Bone marrow (tissue), 2 donors: ENCODE data around the gene IL22RA1.
A peak's percentile ranks its signal among the peaks of the same experiment; 100 is the strongest.

Experiments
- DNase-seq, 2 donors: peaks; one replicate each; lab custom pipeline; 2025; lab: John Stamatoyannopoulos, UW

The IL22RA1 gene

DNA sequence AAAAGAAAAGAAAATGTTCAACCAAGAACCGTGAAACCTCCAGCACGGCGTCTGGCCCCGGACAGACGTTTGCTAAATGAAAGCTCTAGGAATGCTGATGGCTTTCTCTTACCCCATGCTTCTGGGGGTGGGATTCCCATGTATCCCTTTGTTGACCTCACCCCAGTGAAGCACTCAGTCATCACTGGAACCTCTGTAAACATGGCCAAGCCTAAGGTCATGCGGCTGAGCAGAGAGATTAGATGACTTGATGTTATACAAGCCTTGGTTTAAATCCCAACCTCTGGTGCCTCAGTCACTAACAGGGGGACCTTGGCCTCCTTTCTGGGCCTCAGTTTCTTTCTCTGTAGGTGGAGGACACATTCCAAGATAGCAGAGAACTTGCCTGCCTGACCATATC is 28.2 kb downstream of the IL22RA1 start:
- no peak for DNase-seq

- no peak for DNase-seq
Measured at GRCh38 chr1:24113641-24114033, 29.3 kb downstream of the IL22RA1 start.

DNA sequence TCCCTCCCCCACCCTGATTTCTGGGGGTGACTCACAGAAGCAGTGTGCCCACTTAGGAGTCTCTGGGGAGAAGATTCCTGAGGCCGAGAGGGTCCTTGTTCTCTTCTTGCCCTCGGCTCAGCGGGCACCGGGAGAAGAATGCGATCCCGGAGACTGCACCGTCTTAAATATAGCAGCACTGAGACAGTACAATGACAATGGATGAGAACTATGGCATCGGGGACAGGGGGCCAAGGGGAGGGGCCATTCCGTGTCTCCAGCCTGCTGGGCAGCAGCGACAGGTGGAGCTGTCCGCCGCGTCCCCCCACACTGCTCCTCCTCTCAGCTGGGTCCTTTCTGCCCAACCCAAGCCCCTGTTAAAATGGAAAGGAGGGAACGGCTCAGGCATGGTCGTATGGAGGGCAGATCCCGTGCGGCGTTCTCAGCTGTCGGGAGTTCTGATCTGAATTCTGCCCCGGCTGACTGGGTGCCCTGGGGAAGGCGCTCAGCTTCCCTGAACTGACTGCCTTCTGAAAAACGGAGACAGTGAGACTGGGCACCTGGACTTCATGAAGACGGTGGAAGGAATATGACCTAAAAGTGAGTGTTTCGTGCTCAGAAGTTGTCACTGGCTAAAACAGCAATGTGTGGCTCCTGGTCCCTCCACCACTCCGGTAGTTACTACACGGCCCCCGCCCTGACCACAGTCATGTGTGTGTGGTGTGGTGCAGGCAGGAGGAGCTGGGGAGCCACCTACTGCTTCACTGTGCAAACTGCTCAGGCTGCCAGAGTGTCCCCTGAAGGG is 30.8 kb downstream of the IL22RA1 start, which contains the start of gene MYOM3:
Gene MYOM3, minus strand, starts transcription at position 140 of the 784 bp plus-strand sequence. CDS start 3,499 bp downstream, outside the sequence.
- DNase-seq, result peak in 1 of 2 donors; percentile 2

DNA sequence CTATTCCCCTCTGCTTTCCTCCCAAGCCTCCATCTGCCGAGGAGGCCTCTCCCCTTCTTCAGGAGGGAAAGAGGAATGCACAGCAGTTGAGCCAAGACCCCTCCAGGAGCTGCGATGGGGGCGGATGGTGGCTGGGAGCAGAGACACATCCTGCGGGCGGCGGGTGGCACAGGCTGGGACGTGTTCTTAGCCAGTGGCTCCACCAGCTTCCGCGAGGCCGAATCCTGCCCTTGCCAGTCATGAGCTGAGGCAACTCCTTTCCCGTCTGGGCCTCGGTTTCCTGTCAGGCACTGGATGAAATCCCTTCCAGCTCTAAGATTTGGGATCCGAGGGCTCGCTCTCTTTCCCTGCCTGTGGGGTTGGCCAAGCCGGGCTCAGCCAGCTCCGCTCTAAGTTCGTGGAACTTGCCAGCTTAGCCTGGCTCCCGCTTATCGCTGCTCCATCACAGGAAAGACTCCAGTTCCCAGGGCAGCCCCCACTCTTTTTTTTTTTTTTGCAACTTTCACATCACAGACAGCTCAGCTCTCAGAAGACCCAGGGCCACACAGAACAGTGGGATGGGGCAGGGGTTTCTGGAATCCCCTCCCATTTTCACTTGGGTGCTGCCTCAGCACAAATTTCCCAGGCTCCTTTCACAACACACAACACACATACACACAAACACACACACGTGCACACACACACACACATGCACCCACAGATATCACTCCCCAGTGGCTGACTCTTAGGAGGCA is 31.5 kb downstream of the IL22RA1 start:
- no peak for DNase-seq

- DNase-seq, result no peak
Measured at GRCh38 chr1:24110642-24111261, 32.2 kb downstream of the IL22RA1 start.

DNA sequence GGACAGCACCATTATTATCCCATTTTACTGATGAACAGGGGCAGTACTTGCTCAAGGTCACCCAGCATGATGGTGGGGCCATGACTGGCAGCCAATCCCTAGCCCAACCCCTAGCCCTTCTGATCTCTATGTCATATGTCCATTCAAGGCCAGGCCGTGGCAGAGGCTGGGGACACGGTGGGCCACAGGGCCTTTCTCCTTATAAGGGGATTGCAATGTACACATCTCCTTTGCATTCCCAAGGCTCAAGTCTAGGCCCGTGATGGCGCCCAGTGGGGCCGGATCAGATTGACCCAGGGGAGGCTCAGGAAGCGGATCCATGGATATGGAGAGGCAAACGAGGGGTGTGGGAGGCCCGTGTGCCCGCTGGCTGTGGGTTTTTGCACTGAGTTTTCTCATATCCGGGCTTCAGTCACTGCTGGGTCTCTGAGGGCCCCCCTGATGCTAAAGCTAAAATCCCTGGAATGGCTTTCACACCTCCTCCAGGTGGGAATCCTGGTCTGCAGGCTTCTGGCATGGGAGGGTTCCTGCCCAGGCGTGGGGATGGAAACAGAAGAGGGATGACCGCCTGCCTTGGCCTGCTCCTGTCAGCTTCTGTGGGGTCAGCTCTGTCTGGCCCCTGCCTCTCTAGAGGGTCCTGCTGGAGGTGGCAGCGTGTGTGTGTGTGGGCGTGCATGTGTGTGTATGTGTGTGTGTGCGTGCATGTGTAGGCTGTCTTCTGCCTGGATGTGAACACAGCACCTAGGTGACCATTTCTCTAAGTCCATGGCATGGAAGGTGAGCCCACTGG is 33.1 kb downstream of the IL22RA1 start:
- DNase-seq, result no peak

GRCh38 chr1:24109166-24109483 is 33.8 kb downstream of the IL22RA1 start:
- DNase-seq, result no peak

GRCh38 chr1:24108334-24109165 is 34.4 kb downstream of the IL22RA1 start:
- DNase-seq, result no peak

DNA sequence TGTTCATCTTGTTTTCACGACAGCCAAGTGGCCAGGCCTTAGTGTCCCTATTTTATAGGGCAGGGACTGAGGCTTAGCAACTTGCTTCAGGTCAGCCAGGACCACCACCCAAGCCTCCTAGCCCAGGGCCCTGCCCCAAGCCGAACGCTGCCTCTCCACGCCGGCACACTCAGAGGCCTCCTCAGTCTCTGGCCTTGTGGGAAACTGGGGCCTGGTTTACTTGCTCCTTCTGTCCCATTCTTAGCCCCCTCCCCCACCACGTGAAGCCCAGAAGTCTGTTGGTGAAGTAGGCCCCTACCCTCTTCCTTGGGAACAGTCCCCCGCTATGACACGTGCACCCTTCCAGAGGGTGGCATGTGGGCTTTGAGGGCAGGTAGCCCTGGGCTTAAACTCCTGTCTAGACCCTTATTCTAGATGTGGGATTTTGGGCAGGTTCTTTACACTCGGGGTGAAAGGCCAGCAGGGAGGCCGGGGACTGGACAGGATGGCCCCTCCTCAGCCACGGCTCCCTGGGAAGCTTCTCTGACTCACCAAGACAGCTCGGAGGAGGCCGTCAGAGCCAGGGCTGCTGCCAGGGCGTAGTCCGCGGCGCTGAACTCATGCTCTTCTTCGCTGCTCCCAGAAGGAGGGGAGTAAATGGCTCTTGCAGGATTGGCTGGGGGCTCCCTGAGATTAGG is 35.3 kb downstream of the IL22RA1 start:
- no peak for DNase-seq

DNA sequence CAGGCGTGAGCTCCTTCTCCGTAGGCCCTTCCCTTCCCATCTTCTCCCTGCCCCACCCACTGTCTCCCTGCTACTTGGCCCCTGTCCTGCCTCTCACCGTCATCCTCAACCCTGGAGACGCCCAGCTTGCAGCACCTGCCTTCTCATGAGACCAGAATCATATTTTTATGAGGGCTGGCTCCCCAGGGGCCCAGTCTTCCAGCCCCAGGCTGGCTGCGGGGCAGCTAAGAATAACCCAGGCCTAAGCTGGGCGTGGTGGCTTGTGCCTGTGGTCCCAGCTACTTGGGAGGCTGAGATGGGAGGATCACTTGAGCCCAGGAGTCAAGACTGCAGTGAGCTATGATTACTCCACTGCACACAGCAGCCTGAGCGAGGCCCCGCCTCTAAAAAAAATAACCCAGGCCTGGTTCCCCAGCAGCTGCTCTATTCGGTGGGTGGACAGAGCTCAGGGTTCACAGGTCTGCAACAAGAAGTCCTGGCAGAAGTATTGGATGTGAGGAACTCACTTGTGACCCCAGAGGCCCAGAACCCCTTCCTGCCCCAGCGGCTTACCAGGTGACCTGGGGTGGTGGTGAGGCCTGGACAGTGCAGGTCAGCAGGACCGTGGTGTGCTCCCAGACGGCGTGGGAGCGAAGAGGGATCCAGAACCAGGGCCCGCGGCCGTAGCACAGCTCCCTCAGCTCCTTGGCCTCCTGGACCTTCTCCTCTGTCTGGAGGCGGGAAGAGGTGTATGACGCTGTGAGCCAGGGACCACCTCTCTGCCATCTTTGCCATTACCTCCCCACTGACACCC is 37.4 kb downstream of the IL22RA1 start:
- no peak for DNase-seq

- DNase-seq, result no peak
Measured at GRCh38 chr1:24104854-24105253, 38.1 kb downstream of the IL22RA1 start.

DNA sequence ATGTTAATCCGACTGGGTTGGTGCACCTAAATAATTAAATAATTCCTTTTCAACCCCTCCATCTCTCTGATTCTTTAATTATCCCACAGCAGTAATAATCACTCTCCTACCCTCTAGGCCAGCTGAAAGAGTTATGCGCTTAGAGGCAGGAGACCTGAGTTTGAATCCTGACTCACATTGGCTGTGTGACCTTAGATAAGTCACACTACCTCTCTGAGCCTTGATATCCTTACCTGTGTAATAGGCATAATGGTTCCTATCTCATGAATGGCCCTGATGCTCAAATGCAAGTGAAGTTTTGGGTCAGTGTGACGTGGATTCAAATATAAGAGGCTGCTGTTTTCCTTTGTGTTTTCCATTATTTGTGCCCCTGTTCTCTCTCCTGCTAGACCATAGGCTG is 39.1 kb downstream of the IL22RA1 start:
- DNase-seq, result no peak

DNA sequence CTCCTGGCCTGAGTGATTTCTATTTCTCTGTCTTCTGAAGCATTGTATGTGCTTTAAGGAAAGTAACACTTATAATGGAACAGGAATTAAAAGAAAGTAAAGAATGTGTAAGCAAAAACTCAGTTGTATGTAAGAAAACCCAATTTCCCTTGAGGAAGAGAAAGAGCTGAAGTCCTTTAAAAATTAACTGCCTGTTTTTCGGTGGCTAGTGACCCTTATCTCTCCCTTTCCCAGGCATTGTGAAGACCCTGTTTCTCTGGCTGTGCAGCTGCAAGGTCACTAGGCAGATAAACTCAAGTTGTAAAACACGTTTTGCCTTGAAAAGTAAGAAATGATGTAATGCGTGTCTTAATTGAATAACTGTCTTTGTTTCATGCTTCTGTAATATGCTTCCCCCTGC is 39.5 kb downstream of the IL22RA1 start:
- DNase-seq, result no peak

GRCh38 chr1:24102961-24103360 is 40.0 kb downstream of the IL22RA1 start:
- no peak for DNase-seq

DNA sequence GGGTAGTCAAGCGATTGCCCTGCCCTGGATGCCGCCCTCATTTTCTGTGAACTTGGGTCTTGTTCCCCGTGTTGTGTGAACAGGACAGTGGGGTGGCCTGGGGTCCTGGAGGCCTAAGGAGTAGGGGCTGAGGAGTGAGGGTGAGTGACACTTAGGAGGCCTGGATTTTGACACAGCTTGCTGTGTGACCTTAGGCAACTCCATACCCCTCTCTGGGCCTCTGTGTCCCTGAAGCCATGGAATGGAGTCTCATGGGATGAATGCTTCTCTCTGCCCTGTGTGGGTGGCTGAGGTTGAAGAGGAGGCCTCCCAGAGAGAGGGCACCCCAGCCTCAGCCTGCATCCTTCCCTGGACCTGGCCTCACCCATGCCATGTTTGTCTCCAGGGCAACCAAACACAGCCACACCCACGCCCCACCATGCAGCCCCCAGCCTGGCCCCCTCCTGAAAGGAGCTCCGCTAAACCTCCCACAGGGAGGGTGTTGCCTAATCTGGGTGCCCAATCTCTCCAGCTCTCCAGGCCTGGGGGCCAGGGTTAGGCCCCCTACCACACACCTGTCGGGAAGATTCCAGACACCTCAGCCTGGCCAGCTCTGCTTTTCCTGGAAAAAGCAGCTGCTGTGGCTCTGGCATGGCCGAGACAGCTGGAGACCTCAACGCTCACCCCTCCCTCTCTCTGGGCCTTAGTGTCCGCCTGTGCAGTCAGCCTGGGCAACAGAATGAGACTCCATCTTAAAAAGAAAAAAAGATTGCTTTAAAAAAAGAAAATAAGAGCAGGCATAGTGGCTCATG is 40.9 kb downstream of the IL22RA1 start:
- DNase-seq, result no peak

DNA sequence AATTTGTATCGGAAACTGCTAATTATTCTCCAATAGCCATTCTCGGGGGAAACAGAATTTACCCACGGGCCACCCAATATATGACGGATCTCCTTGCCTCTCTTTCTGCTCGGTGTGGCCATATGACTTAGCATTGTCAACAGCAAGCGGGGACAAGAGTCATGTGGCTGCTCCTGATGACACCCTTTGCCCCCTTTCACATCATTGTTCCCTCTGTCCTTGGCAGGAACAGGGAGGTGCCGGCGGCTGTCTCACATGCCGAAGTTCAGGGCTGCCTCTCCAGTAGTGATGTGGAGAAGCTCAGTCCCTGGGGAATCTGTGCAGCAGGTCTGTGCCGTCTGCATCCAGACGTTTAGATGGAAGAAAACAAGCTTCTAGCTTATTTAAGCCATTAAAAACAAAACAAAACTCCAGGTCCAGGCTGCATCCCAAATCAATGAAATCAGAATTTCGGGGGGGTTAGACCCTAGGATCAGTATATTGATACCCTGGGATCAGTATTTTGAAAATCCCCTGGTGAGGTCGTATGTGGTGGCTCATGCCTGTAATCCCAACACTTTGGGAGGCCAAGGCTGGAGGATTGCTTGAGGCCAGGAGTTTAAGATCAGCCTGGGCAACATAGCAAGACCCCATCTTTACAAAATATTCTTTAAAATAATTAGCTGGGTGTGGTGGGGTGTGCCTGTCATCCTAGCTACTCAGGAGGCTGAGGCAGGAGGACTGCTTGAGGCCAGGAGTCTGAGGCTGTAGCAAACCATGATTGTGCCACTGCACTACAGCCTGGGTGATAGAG is 41.8 kb downstream of the IL22RA1 start:
- no peak for DNase-seq

DNA sequence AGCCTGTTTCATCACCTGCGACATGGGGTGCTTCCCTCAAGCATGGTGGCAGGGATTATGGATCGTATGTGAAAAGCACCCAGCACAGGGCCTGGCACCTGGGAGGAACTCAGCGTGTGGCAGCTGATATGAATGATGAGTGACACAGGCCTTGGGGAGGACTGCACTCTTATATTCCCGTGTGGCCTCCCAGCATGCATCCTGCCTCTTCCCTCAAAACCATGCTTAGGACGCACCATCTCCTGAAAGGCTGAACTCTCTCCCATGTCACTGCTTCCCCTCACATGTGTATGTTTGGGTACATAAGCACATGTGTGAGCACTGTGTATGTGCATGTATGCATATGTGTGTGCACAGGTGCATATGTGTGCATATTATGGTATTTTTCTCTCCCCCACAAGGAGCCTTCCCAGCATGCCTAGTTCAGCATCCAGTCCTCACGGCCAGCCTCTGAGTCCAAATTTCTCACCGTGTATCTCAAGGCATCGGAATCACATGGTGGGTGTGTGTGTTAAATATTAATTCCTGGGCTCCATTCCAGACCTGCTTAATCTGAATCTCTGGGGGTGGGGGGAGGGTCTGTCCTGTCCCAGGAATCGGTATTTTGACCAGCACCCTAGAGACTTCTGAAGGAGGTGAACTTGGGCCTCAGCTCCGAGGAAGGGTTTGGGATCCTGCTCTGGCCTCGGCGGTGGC is 43.8 kb downstream of the IL22RA1 start:
- no peak for DNase-seq

- DNase-seq, result no peak
Measured at GRCh38 chr1:24098102-24098501, 44.8 kb downstream of the IL22RA1 start.
